ENCODE measurements around the gene SYT1.

Gene SYT1

DNA sequence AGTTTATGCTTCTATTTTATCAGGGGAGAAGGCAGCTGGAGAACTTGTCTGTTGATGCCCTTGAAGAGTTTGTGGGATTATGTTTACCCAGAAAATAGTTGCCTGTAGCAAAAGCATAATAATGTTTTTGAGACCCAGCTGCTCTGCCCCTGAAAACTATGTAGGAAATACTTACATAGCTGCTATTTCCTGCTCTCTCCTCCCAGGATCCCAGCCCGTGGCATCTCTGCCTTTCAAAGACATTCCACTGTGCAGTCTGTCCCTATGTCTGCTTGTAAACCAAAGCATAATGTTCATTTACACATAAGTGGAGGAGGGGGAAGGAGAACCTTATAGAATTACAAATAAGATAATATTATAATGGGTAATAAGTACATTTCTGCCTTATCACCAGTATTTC lies 198.7 kb downstream of the SYT1 start:
- no peak for DNase-seq

DNA sequence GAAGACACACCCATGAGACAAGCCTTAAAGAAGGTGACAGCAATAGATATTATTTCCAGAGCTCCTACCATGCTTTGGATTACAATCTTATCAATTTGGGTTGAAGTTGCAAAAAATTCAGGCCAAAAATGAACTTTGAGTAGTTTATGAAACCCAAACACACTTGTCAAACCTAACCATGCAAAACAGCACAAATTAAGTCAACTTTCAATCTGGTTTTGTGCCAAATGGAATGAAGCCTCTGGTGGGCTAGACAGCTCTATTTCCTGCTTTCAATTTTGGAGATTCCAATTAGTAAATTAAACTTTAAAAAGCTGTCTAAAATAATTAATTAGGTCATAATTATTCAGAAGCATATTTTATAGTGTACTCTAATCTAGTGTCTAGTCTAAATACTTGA lies 203.4 kb downstream of the SYT1 start:
- no peak for DNase-seq

DNA sequence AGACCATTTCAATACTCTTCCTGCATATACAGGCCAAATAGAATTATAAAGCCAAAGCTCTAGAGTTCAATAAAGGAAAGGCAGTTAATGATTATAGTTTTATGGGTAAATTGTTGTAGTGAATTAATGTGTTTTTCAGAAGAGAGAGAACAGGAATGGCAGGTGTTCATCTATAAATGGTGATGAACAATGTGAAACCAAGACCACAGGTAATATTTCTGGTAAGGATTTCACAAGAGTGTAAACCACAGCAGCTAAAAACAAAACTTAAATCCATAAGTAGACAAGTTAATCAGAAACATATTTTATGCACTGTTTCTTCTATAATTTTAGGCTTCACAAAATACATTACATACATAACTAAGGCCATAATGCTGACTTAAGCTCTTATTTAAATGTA lies 204.4 kb downstream of the SYT1 start:
- no peak for DNase-seq

DNA sequence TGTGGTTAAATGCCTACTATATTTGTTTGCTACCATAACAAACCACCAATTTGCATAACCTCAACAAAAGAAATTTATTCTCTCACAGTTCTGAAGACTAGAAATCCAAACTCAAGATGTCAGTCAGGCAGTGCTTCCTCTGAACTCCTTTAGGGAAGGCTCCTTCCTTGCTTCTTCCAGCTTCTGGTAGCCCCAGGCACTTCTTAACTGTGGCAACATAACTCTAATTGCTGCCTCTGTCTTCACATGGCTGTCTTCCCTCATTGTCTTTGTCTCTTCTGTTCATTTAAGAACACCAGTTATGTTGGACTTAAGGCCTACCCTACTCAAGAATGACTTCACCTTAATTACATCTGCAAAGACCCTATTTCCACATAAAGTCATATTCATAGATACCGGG lies 206.9 kb downstream of the SYT1 start:
- DNase-seq, result no peak

DNA sequence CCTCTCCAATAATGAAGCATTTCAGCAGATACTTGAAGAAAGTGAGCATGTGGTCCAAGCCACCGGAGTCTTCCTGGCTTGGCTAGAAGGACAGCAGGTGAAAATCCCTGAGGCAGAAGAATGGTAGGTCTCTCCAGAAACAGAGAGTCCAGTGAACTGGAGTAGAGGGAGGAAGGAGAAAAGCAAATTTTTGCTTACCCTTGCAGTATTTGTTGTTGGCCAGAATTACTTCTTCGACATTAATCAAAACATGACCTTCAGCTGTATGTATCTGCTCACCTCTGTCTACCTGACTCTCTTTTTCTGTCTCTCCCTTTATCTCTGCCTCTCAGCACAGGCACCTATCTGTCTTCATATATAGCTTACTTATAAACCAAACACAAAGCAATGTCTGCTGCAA lies 208.9 kb downstream of the SYT1 start:
- DNase-seq, result no peak

DNA sequence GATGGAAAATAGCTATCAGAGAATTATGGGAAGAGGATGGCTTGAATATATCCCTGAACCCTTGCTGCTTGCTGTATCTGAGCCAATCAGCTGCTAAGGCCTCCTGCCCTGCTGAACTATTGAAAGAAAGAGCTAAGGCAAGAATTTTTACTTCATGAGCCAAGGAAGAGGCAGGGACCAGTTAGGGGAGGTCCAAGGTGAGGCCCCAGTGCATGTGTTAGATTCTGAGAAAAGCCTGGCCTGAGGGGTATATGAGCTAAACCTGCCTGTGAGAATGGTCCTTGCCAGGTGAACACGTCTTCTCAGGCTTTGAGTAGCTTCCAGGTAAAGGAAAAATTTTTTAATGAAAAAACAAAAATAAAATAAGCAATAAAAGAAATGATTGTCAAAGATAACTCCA lies 218.0 kb downstream of the SYT1 start:
- no peak for DNase-seq

DNA sequence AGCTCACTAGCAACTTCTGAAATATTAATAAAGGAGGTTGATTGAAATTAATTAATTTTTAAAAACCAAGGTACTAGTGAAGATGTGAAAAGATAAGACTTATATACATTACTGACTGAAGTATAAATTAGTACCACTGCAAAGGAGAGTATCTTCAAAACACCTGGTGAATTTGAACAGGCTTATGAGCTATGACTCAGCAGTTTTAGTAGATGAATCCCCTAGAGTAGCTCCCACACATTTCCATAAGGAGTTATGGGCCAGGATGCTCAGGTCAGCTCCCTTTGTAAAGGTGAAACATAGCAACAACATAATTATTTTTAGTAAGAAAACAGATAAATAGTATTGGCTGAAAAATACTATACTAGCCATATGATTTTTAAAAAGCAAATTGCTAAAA lies 218.6 kb downstream of the SYT1 start:
- DNase-seq, result no peak

DNA sequence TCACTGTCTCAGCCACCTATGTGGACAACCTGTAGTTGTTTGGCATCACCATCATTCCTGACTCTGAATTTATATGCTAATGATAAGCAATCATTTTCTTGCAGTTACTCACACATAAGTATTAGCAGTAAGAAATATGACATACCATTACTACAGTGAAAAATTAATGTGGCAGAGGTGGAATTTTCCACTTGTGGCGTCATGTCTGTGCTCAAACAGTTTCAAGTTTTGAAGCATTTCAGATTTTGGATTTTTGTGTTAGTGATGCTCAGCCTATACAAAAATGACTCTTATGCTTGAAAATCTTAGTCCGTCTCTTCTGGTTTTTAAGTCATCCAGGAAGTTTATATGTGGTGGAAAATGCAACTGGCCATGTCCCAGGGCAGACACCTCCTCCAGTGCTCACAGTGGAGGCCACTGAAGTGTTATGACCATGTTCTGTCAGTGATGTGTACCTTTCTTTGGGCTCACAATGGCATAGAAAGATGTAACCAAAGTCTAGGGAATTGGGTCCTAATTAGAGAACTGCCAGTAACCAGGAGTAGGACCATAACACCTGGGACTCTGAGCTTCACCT lies 220.6 kb downstream of the SYT1 start:
- DNase-seq, result no peak

DNA sequence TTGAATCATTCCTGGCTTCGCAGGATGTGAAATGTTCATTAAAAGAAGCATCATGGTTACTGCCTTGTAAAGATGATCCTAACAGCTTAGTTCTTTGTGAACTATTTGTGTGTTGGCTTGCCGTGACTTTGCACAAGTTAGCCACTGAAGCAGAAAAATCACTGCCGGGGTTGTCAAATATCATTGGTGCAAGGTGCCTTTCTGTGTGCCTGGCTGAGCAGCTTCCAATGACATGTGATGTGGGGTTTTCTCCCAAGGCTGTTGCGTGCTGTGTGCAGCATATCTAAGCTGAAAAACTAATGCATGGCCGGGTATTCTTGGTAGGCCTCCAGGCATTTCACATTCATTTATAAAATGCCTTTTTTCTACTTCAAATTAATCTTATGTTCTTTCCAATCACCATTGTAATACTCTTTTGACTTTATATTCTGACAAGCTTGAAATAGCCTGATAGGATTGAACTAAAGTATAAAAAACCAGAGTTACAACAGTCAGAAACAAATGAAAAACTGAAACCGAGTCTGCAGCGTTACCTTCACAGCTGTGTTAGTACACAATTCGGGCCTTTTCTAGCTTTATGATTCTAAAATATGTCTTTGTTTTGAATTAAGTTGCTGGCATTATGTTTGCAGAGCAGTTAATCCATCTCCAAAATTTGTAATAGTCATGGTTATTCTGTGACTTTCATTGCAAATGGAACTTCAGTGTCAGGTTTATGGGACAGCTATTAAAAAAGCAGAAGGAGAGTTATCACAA lies 222.1 kb downstream of the SYT1 start:
- no peak for DNase-seq

DNA sequence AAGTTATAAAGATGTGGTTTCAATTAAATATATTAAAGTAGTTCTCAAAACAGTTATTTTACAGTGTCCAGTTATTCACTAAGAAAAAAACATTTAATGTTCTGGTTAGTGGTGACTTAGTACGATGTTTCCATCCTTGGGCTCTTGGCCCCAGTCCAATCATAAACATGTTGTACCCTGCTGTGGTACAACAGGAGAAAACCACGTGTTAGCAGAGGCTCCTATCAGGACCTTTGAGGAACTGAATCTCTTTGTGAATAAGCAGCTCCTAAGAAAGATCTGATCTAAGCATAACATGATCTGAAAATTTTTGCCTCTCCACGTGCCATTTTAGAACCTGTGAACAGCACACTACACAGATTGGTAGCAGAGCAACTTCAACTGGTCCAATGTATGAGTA lies 234.0 kb downstream of the SYT1 start:
- DNase-seq, result no peak

DNA sequence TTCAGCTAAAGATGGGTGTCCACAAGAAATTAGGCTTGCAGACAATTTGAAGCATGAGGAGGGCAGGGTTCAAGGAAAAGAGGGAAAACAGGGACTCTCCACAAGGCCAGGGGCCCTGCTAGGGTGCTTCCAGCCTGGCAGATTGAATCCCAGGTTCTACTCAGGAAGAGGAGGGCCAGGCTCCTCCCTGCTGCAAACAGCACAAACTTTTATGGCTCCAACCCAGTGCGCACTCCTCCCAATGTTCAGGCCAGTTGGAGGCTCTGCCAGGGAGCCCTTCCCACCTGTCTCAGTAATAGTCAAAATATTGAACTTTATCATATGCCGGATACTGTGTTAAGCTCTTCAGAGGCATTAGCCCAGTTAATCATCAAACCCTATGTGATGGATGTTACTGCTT lies 244.4 kb downstream of the SYT1 start:
- DNase-seq, result no peak

DNA sequence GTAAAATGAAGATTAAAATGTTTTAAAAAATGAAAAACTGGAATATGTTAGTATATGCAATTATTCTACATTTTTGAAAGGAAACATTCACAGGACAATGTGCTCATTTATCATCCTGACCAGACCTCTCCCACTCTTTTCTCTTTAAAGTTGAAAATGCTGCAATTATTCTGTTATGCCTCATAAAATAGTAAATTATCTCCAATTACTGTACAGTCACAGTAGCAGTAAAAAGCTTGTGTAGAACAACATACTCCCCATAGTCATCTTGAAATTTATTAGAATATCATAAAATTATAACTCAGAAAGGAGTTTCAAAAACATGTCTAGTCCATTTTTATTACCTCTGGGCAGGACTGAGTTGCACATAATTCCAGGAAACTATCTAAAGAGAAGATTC lies 250.3 kb downstream of the SYT1 start:
- DNase-seq, result no peak

DNA sequence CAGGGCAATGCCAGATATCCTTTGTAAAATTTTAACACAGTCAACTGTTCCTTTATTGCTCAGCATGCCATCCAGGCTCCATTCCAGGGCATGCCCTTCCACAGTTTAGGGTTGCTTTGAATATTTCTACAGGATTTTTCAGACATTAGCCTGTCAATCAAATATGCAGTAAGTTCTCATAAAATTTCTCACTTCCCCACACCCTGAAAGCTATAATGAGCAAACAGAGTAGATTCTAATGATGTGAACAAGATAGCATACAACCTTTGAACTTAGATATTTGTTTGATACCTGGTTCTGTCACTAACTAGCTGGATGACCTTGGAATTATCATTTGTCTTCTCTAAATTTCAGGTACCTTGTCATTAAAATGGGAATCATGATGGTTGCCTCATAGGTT lies 251.2 kb downstream of the SYT1 start:
- DNase-seq, result no peak

DNA sequence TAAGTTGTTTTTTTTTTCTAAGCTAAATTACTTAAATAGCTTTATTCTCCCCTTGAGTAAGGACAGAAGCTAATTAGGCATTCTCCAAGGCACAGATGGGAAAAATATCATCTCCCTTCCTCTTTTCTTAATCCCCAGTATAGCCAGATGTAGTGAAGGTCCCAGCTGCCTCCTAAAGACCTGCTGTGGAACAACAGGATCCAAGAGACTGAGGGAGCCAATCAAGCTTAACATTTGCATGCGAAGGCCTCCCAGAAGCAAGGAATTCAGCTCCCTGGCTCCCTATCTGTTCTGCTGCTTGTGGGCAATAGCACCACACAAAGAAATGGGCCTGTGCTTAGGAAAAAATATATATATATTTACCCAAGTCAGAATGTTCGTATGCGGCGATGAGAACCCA lies 255.2 kb downstream of the SYT1 start:
- no peak for DNase-seq

DNA sequence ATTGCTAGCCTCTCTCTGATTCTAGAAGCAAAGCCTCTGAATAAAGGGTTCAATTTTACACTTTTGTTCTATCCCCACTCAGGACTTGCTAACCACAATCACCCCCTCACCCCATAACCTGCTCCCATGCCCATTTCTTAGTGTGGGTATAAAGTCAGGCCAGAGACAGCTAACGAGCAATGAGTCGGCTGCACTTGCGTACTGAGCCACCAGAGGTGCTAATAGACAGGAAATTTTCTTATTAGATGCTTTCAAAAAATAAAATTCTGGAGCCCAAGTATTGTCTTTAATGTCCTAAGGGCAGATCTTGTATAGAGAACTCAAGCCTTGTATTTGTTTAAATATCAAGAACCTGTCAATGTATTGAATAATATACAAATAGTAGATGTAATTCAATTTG lies 256.9 kb downstream of the SYT1 start:
- no peak for DNase-seq

DNA sequence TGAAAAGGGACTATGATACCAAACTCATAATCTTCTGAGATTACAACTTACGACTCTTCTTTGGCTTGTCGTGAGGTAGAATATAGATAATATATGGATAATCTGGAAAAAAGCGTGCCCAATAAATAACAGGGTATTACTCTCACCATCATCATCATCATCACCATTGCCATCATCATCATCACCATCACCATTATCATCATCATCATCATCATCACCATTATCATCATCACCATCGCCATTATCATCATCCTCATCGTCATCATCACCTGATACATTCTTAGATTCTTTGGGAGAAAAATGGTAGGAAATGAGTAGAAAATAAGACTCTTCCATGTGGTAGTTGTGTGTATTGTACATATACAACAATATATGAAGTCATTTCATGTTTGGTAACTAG lies 259.8 kb downstream of the SYT1 start:
- no peak for DNase-seq

DNA sequence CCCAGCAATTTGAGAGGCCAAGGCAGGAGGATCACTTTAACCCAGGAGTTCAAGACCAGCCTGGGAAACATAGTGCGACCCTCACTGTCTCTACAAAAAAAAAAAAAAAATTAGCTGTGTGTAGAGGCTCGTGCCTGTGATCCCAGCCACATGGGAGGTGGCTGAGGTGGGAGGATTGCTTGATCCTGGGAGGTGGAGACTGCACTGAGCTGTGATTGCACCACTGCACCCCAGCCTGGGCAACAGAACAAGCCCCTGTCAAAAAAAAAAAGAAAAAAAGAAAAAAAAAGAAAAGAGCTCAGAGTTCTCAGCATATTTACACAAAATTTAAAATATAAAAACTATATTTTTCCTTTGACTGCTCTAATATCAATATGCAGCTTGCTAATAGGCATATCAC lies 260.8 kb downstream of the SYT1 start:
- DNase-seq, result no peak

DNA sequence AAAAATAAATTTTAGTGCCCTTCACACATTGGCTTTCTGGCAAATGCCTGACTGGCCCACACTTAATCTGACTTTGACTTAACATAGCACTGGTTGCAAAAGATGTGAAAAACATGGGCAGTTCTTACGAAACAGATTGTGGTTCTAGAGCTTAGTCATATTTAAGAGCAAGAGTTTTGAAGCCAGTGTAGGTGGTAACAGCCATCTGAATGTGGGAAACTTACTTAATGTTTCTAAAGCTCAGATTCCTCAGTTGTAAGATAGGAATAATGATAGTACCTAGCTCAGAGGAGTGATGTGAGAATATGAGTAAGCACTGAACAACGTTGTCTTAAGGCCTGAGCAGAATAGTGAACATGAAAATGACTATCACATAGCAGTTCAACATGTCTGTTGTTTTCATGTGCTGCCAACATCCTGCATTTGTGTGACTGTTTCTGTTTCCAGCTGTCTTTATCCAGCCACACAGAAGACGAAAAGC lies 262.7 kb downstream of the SYT1 start:
- DNase-seq, result no peak

DNA sequence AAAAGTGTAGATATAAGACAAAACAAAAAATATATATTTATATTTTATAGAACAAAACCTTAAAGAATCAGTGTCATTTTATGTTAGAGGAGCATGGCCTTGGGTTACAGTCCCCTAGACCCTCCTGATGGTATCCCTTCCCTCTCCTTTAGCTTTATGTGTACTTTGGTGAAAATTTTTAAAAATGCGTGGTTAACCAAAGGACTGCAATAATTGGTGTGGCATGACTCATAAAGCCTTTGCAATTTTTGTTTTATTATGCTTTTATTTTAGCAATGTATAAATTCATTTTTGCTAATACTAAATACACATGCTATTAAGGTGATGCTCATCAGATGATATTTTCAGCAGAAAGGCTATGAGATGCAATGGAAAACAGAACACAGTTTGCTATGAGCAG lies 264.4 kb downstream of the SYT1 start:
- DNase-seq, result no peak

DNA sequence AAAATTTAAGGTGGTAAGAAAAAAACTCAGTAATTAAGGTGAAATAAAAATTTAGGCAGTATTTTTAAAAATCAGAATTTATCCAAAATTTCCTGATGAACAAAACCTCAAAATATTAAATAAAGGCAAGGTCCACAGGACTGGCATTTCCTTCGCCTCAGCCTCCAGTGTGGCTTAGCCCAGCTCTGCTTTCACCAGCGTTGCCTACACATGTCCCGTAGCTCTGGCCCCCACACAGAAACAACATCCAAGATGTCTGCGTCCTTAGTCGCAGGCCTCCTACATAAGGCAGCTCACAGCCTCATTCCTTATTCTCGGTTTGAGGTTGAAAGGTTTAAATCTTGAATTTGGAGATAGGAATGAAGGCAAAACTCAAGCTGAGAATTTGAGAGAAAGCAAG lies 274.3 kb downstream of the SYT1 start:
- DNase-seq, result no peak

DNA sequence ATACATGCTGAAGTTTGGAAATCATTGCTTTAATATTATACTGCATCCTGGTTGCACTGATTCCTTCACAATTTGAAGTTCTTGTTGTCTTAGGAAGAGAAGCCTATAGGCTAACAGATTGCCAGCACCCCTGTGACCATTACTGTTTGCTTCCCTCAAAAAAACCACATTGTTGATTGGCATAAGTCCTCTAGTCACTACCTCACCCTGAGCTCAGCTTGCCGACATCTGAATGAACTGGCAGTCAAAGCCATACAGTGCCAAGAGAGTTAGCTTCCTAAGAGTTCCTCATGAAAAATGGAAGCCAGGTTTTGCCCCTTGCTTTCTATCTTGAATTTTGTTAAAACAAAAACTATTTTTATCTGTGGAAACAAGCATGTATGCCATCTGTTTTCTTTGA lies 276.1 kb downstream of the SYT1 start:
- no peak for DNase-seq

DNA sequence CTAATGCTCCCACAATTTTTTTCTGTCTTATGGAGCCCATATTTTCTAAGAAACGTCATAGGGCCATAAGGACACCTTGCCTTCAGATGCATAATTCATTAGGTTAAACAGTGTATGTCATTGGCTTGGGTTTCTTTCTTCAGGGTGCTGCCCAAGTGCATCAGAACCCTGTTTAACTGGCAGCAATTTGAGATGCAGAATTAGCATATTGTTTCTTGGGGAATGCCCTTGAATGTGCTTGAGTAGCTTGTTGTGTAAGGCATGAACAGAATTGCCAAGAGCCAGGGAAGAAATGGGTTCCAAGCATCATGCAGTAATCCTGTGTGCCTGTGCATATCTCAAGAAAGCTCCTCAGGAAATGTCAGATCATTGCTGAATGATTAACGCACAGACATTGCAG lies 277.2 kb downstream of the SYT1 start:
- no peak for DNase-seq

DNA sequence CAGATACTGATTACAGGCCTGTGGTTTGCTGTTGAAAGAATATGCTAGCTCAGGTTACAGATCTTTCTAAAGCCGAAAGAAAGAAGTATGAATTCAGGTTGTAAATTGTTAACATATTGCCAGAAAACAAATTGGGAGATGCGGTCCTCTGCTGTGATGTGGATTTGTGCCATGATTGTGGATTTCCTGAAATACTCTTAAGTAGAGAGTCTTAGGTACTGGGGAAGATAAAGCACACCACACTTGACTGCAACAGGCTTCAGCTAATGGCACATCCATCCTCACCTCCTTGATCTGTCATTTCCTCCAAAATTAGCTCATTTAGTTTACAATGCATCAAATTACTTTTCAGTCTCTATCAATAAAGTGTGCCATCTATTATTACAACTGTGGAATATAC lies 279.2 kb downstream of the SYT1 start:
- no peak for DNase-seq

DNA sequence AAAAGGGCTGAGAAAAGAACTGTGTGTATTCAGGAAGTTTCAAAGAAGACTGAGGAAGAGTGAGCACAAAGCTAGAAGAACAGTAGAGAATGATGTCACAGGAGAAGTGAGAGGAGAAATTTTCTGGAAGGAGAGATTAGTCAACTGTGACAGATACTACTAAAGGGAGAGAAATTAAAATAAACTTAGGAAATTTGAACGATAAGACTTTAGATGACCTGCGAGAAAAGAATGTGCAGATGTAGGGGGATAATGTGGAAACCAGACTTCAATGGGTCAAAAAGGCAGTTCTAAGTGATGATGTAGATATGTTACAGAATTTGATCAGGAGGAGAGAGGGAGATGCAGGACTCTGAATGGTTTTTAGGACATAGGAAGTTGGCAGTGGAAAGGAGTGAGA lies 287.4 kb downstream of the SYT1 start:
- DNase-seq, result no peak

DNA sequence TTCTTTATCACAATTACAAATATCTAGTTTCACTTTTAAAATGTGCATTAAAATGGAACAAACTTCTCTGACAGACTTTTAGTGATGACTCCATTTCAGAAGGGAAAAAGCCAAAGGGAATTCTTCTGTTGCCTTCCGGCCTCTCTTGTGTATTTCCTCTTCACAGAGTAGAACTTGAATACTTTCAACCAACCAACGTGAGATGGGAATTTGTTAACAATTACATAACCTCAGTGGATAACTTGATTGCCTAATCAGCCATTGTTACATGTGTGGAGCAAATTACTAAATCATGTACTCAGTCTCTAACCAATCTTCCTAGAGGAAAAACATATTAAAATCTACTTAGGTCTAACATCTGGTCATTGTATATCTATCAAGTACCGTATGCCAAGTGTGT lies 291.1 kb downstream of the SYT1 start:
- no peak for DNase-seq
